Dermis blood vessel endothelial cell (primary cell): Measurements from ENCODE around the gene RENBP. TPM values are rescaled to one million over a fixed set of nuclear protein-coding genes. Genes with fewer than 3 reads are reported as not detected.

Experiments
- DNase-seq: peaks from one replicate; pipeline ENCODE4 v3.0.0; 2010
- total RNA-seq: library from RNA; depleted of rRNA; stranded (reverse); fragments of >200 nt; gene quantifications from 2 replicates; pipeline ENCODE4 v1.2.3, GENCODE V29; 2014

Gene RENBP
- total RNA-seq, 1 donor from 2014 or later, result 27.4 TPM

DNA sequence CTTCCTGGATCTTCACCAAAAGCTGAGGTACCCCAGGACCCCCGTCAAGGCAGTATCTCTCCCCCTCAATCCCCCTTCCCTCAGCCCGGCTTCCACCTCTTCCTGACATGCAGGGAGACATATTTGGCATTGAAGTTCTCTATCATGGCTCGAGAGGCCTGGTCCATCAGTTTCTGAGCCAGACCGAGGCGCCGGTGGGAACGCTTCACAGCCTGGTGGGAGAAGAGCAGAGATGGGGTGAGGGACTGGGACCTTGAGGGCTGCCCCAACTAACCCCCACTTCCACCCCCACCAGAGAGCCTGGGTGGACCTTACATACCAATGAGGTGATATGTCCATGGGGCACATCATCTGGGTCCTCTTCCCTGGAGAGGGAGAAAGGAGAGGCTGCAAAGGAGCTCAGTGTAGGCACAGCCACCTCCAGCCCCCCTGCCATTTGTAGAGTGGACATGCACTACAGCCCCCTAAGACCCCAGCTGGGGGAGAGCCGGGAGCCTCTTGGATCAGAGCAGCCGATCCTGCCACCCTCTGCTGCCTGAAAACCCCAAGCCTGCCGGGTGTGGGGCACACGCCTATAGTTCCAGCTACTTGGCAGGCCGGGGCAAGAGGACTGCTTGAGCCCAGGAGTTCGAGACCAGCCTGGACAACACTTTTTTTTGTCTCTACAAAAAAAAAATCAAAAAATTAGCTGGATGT is 12.1 kb downstream of the RENBP start:
- DNase-seq, result no peak

DNA sequence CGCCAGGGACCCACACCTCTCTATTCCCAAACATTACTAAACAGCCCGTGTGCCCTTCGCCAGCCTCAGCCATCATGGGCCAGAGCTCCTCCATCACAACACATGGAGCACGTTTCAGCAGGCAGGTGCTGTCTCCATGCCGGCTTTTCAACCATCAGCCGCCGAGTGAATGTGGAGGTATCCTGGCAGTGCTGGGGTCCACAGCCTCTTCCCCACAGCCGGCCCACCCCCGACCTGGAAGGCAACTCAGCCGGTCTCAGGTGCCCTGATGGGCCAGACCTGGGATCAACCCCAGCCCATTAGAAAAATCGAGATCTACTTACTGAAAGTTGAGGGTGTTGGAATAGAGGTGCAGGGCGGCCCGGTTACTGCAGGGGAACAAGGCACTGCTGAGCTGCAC is 12.7 kb downstream of the RENBP start:
- DNase-seq, result no peak

DNA sequence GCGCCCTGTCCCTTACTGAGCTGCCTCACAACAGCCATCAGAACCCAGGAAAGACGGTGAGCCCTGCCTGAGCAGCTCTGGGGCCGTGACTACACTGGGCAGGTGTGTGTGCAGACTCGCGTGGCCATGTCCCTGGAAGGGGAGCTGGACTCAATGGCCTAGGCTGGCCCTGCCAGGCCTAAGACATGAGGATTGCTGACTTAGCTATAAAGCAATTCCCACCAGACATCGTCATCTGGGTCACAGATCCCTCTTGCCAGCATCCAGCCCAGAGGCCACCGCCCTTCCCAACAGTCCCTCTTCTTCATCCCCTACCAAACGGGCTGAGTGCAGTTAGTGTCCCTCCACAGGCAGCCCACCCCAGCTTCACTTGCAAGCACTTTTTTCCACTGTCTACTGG is 13.3 kb downstream of the RENBP start:
- DNase-seq, result no peak

DNA sequence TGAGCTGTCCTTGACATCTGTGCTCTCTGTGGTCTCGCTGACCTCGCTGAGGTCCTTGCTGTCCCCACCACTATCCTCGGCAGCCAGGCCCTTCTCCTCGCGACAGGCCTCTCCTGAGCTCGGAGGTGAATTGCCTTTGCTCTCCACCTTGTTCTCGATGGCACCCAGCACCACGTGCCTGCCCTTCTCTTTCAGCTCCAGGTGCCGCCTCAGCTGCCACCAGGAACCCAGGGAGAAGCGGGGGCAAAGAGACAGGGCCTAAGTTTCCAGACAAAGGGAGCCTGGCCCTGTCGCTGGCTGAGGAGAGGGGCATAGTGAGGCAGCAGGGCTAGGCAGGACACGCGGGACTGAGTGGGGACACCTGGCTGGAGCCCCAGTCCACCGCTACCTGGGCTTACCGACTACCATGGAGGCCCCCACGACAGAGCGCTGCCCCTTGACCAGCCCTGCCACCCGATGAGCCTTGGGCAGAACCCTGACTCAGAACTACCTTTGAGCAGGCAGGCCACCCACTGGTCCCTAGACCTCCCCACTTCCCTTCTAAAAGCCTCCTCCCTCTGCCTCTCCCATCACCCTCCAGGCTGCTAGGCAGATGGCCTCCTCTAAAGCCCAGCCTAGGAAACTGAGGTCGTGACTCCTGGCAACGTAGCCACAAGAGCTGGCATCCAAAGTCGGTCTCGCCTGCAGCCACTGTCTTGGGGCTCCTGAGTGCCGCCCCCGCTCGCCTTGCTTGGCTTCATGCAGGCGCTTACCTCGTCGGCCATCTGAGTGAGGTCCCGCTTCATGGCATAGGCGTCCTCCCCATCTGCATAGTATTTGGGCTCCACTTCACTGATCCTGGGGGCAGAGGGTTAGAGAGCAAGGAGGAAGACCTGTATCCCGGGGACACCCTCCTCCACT is 14.2 kb downstream of the RENBP start:
- DNase-seq, result no peak

DNA sequence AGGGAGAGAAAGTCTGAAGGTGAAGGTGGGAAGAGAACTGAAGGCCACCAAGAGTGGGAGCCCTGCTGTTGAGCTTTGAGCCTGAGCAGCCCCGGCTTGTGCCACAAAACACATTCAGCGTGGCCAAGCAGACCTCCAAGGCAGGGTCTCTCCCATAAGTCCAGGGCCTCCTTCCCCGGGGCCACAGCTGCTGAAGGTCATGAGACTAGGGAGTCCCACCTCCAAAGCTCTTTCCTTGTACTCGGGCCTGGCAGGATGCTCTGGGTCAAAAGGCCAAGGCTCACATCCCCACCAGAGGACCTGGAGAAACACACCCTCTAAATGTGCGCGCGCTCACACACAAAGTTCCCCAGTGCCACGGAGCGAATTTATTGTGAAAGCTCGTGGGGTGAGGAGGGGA is 14.9 kb downstream of the RENBP start:
- no peak for DNase-seq

DNA sequence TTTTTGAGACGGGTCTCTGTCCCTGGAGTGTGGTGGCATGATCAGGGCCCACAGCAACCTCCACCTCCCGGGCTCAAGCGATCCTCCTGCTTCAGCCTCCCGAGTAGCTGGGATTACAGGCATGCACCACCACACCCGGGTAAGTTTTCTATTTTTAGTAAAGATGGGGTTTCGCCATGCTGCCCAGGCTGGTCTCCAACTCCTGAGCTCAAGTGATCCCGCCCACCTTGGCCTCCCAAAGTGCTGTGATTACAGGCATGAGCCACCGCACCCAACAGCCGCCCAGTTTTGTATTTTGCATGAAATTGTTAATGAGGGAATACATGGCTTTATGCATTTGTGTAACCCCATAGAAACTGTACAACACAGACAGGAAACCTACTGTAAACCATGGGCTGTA is 15.6 kb downstream of the RENBP start:
- DNase-seq, result no peak

DNA sequence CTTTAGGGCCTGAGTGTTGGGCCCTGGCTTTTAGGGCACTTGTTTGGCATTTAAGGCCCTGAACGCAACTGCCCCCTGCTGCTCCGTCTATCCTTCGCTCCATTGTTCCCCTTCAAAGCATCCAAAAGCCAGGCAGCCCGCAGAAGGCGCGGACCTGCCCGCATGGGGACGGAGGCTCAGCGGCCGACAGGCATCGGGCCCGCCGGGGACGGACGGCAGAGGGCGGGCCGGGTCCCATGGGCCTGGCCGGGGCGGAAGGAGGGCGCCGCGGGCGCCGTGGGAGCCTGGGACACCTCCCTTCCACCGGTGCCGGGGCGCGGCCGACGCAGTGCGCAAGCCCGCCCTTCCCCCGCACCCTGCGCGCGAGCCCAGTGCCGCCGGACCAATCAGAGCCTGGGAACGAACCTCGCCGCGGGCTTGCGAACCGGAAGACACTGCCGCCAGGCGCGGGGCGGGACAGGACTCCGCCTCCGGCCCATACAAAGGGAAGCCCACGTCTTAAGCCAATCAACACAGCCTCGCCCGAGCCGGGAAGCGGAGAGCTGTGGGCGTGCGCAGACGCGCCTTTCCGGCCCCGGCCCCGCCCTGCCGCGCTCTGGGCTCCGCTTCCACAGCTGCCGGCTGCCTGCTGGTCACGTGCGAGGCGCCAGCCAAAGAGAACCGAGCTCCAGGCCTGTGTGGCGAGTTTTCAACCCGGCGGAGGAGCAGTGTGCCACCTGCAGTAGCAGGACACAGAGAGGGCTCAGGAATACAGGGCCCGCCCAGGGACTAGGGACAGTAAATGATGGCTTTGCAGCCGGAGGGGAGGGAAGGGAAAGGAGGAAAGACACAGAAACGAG is 16.3 kb downstream of the RENBP start:
- peak; percentile 98 for DNase-seq

DNA sequence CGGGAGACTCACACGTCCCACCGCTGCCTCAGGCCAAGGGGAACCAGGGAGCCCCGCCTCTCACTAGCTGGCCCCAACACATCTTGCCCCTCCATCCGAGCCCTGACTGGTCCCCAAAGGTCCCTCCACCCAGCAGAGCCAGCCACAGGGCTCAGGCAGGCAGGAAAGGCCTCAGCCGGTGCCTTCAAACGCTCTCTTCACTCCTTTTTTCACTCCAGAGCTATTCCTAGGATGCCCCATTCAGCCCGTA is 16.8 kb downstream of the RENBP start:
- DNase-seq, result no peak

DNA sequence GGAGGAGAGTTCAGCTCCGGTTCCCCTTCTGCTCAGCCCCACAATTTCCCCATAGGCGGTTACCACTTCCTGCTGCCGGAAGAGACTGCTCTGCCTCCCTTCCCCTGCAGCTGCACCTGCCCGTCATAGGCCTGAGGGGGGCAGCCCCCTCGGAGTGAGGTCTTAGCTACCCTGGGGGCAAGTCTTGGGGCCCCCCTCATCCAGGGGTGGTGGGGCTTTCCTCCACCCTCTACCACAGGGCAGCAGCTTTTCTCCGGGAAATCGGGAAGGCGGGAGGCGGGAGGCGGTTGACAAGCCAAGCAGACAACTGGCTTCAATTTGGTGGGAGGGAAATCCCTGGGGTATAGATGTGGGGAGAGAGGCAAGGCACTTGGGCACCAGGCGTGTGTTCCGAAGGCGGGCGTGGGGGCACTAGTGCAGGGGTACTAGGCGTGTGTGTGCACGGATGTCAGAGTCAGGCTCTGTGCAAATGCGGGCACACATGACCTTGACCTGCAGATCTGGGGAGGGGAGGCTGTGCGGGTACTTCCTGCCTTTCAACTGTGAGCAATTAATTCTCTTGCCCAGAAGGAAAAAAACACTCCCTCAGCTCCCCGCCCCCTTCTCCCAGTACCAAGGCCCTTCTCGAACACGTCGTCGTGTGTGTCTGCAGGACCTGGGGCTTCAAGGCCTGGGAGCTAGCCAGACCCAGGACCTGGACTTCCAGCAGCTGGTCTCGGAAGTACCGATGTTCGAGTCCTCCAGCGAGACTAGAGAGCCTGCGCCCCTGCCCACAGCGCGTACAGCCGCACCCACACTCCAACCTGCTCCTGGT is 17.4 kb downstream of the RENBP start:
- DNase-seq, result peak; percentile 72

DNA sequence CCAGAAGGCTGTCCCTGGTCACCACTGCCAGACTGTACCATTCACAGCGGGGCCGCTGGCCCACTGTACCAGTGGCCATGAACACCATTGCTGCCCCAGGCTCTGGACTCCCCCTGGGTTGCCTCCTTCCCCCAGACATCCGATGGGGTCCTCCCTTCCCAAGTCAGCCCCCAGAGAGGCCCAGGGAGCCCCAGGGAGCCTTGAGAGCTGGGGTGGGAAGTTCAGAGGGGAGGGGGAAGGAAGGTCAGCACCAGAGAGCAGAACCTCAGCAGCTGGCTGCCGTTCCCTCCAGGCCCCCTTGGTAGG is 17.9 kb downstream of the RENBP start:
- no peak for DNase-seq

DNA sequence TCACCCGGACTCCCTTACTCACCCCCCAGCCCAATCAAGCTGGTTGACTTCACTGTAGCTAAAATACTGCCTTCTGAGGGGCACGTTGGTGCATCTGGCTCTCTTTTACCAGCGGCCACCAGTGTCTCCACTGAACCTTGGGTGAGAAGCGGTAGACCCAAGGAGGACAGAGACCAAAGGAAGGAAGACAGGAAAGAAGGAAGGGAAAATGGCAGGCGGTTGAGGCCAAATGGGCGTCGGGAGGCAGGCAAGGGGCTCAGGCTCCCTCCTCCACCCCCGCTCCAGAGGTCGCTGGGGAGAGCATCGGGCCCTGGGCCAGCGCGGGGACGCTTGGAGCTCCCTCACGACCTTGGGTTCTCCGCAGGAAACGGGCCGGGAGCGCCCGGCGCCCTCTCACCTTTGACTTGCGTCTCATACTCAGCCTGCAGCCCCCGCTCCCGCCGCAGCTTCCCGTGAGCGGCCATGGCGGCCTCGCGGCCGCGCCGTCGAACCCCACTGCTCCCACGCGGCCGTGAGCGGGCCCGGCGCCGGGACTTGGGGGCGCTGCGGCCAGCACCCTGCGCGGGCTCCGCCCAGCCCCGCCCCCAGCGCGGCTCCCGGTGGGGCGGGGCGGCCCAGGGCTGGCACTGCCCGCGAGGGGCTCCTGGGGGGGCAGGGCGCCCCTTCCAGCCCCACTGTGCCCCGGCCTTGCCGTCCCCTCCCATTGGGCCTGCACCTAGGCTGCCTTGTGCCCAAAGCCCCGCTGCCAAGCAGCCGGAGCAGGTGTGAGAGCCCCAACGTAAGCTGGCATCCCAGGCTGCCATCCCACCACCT is 18.5 kb downstream of the RENBP start, which contains the start of gene ARHGAP4:
ARHGAP4 (minus strand) TSS at position 526 of the 813 bp plus-strand sequence; CDS start at position 464, 62 bp downstream.
- DNase-seq, result peak; percentile 17

DNA sequence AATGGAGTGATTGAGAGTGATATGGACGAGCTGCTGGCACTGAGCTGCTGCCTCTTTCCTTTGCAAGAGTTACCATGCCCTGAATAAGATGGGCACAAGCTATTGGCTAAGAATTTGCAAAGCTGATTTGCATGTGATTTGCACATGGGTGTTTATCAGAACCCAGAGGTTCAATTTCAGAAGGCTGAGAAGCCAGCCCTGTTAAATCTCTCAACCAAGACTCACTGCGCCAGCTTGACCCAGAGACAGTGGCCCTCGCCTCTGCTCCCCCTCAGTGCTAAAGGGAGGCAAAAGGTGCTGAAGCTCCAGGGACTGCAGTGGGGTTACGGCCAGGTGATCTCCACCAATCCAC is 19.1 kb downstream of the RENBP start:
- no peak for DNase-seq

DNA sequence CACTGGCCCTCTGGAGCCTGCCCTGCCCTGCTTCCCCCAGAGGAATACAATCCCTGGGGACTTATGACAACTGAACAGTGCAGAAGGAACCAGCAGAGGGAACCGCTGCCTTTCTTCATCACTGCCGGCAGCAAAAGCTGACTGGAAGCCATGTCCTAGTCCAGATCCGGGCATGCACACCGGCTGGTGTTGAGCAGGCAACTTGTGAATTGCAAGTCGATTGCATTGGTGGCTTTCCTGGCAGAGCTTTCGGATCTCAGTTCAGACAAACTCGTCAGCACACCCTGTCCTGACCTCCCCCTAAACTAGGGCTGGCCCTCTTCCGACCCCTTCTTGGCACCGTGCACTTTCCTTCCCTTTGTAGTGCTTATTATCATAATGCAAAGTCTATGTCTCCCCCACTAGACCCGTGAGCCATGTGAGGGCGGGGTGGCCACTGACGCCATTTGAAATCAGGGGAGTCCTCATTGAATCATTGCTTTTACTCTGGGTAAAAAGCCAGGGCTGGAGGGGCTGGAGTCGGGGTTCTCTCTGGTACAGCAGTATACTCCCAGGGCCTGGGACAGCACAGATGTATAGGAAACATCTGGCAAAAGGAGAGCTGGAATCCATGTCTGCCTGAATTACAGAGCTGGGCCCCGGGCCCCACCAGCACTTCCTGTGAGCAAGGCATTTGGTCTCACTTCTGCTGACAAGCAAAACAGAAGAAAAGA is 20.1 kb downstream of the RENBP start:
- DNase-seq, result peak; percentile 62

DNA sequence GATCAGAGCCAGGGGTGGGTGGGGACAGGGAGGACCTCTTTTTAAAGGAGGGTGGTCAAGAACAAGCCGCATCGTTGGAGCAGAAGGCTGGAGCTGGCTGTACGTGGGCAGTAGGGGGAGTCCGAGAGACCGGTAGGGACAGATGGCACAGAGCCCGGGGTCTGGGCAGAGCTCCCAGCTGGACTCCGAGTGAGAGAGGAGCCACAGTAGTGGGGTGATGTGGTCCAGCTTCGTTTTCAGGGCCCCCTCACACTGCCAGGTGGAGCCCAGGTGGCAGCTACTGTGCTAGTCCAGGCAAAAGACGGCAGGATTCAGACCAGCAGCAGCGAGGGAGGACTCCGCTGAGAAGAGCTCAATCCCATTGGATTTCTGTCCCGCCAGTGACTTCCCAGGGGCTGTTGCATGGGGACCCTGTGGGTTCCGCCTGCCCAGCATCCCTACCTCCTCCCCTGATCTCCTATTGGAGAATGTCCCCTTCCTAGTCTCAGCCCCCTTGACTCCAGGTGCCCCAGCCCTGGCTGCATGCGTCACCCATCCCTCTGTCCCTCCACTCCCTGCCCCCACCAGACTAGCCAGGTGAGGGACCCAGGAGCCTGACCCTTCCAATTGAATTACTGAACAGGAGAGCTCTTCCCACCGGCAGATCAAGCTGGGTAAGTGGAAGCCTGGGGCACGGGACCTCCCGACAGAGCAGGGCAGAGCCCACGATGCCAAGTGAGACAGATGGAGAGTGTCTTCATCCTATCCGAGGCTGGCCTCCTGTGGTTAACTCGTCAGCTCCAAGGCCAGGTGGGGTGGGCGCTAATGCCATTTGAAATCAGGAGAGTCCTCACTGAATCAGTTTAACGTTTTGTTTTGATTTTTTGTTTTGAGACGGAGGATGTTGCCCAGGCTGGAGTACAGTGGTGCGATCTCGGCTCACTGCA is 21.2 kb downstream of the RENBP start:
- DNase-seq, result peak; percentile 75

DNA sequence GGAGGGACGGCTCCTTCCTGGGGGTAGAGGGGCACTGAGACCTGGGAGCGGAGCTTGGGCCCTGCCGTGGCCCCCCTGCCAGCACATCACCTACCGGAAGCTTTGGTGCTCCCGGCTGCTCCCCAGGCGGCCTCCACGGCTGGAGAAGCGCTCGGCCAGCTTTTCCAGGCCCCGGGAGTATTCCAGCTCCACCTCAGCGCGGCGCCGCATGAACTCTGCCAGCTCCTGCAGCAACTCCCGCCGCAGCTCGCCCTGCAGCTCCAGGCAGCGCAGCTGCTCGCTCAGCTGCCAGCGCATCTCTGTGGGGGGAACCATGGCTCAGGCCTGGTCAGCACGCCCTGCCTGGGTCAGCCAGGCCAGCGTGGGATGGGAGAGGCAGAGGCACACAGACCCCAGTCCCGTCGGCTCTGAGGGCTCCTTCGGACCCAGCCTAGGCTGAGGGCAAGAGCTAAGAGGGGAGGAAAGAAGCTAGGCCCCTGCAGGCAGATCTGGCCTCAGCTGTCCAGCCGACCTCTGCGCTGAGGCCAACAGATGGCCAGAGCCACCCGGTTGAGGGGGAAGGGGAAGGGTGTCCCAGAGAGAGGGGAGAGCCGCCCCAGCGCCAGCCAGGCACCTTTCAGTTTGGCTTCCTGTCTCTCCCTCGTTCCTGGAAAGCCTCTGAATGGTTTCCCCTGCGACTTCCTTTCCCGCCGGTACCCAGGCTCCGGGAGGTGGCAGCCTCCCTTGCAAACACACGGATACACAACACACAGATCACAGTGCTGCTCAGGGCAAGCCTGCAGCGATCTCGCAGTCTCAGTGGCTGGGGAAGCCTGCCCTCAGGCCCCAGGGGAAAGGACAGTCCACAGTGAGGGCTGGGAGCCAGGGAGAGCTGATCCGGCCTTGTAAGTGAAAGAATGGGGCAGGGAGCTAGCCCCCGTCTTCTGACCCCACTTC is 22.7 kb downstream of the RENBP start:
- no peak for DNase-seq

DNA sequence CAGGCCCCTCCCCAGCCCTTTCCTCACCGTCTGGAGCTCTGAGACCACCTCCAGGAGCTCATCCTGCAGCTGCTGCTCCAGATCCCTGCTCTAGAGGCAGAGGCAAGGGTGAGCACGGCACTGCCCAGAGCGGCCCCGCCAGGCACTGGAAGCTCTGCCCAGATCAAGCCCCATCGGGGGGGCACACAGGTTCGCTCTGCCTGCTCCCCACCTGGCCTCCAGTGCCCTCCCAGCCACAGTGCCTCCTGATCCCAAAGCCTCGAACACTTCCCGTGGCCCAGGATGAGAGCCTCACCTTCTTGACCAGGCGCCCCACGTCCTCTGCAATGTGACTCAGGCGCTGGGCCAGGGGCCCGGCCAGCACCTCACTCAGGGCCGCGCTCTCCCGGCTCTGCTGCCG is 23.4 kb downstream of the RENBP start:
- DNase-seq, result no peak

DNA sequence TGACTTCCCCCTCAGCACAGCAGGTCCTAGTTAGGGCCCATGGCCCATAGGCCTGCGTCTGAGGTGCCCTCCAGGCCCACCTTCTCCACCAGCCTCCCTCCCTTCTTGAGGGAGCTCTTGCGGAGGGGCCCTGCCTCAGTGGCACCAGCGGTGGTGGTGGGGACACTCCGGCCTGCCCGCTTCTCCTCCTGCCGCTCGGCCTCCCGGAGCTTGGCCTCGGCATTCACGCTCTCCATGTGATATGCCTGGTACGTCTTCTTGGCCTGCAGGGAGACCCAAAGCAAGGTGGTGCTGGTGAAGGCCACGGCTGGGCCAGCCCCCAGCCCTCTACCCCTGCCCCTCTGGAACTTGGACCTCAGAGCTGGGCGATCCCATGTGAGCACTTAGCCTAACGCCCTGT is 23.9 kb downstream of the RENBP start:
- DNase-seq, result no peak

DNA sequence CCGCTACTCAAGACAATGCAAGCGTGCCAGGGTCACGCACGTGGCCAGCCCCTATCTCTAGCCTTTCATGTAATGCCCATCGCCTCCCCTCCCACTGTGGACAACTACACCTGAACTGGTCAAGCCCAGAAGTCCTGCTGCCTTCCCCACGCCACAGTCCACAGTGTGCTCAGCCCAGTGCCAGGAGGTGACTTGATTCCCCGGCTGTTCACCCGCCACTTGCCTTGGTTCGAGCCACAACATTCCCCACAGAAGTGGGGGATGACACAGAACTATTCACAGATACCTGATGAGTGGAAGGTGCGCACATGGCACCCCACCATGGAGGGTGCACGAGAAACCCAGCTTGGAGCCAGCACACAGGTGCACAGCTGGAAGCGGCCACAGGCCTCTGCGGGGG is 25.2 kb downstream of the RENBP start:
- DNase-seq, result no peak

DNA sequence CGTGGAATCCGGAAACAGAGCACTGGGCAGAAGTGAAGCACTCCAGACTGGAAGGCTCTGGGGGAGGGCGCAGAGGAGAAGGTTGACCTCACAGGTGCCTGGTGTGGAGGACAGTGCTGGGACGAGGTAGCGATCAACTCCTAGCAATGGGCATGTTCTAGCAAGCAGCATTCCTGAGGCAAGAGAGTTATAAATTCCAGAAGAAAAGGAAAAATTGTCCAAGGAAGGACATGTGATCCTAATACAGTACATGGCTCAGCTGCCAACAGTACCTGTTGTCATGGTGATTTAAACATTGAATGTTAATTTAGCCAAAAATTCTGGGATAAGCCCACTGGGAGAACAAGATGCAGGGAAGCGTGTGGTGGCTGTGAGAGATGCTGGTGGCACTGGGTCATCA is 26.6 kb downstream of the RENBP start:
- DNase-seq, result no peak
